Measurements from ENCODE around the gene CKAP5. TPM values are rescaled to one million over a fixed set of nuclear protein-coding genes. Genes with fewer than 3 reads are reported as not detected.

Gene CKAP5
- total and polyA plus RNA-seq, 4 donors, result 12.0 to 64.5 (median 39.0) TPM

GRCh38 chr11:46731545-46731944, 114.5 kb downstream of the CKAP5 start:
- intact Hi-C loops (cut with DNase I), result no loop called here

DNA sequence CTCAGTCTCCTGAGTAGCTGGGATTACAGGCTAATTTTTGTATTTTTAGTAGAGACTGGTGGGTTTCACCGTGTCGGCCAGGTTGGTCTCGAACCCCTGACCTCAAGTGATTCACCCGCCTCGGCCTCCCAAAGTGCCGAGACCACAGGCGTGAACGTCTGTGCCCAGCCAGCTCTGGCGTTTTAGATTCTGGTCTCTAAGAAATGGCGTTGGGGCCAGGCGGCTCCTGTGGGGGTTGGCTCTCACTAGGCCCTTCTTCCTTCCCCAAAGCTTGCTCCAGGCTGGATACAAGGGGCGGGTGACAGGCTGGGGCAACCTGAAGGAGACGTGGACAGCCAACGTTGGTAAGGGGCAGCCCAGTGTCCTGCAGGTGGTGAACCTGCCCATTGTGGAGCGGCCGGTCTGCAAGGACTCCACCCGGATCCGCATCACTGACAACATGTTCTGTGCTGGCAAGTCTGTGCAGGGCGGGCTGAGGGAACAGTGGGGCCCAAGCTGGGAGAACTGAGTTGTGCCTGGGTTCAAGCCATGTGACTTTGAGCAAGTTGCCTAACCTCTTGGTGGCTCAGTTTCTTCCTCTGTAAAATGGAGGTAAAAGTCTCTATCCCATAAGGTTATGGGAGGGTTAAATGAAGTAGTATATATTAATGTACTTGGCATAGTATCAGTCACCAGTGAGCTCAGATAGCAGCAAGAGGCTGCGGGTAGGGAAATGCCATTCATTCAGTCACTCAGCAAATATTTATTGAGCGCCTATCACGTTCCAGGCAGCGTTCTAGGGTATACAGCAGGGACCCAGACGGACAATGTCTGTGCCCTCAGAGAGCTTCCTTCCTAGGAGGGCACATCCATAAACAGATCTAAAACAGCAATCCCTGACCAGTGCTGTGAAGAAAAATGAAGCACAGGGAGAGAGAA, 116.7 kb downstream of the CKAP5 start:
- Histone ChIP-seq H3K4me3 (ENCODE audit: low read length in 2 of 2) (no peak overlapping the region), H3K27me3 (ENCODE audit: control insufficient read depth in 1 of 2, insufficient read depth in 2 of 2, low read length in 1 of 2) (no peaks in the 10 kb centered on the region), H3K4me1 (ENCODE audit: control insufficient read depth in 1 of 2, insufficient read depth in 2 of 2, low read length in 2 of 2) (no peaks in the 10 kb centered on the region), H3K27ac (ENCODE audit: low read depth in 1 of 2, low read length in 2 of 2) (no peak overlapping the region), H3K36me3 (ENCODE audit: control insufficient read depth in 1 of 2, insufficient read depth in 2 of 2, low read length in 1 of 2) (no peaks in the 10 kb centered on the region), H3K9me3 (ENCODE audit: control insufficient read depth, low read length) (no peaks in the 10 kb centered on the region)
- peak; percentile 34 to 74 for DNase-seq
- no peak for ATAC-seq (ENCODE audit: low FRiP score)
- 79 to 82% methylated on average over 24 of the region's 24 CpGs for WGBS, 2 donors
- intact Hi-C loops (cut with DNase I), result no loop called here

More at GRCh38 chr11:46731545-46731944, 114.5 kb downstream of the CKAP5 start:
- ATAC-seq (ENCODE audit: low FRiP score) (no peak), DNase-seq (no peak)
- no peaks in the 10 kb centered on the region for H3K27me3 ChIP-seq (ENCODE audit: control insufficient read depth in 1 of 2, insufficient read depth in 2 of 2, low read length in 1 of 2)
- H3K27ac ChIP-seq (ENCODE audit: low read depth in 1 of 2, low read length in 2 of 2), result no peak overlapping the region
- no peak overlapping the region for H3K4me3 ChIP-seq (ENCODE audit: low read length in 2 of 2)
- no peaks in the 10 kb centered on the region for H3K9me3 ChIP-seq (ENCODE audit: control insufficient read depth, low read length)
- 94% methylated on average over 4 of the region's 4 CpGs for WGBS, 2 donors
- H3K36me3 ChIP-seq (ENCODE audit: control insufficient read depth in 1 of 2, insufficient read depth in 2 of 2, low read length in 1 of 2), result no peaks in the 10 kb centered on the region
- H3K4me1 ChIP-seq (ENCODE audit: control insufficient read depth in 1 of 2, insufficient read depth in 2 of 2, low read length in 2 of 2), result no peaks in the 10 kb centered on the region

- DNase-seq, result peak; percentile 21 to 53
Observed at GRCh38 chr11:46728659-46729040, 117.4 kb downstream of the CKAP5 start.

GRCh38 chr11:46727952-46728658, 118.0 kb downstream of the CKAP5 start:
- 81 to 86% methylated on average over 17 of the region's 17 CpGs for WGBS, 2 donors
- Histone ChIP-seq H3K4me3 (ENCODE audit: low read length in 2 of 2) (no peak overlapping the region), H3K27ac (ENCODE audit: low read depth in 1 of 2, low read length in 2 of 2) (no peak overlapping the region), H3K36me3 (ENCODE audit: control insufficient read depth in 1 of 2, insufficient read depth in 2 of 2, low read length in 1 of 2) (no peaks in the 10 kb centered on the region), H3K4me1 (ENCODE audit: control insufficient read depth in 1 of 2, insufficient read depth in 2 of 2, low read length in 2 of 2) (no peaks in the 10 kb centered on the region), H3K9me3 (ENCODE audit: control insufficient read depth, low read length) (no peaks in the 10 kb centered on the region), H3K27me3 (ENCODE audit: control insufficient read depth in 1 of 2, insufficient read depth in 2 of 2, low read length in 1 of 2) (no peaks in the 10 kb centered on the region)
- intact Hi-C loops (cut with DNase I), result no loop called here
- DNase-seq (peak; percentile 37 to 70), ATAC-seq (ENCODE audit: low FRiP score) (no peak)

More at GRCh38 chr11:46728659-46729040, 117.4 kb downstream of the CKAP5 start:
- H3K27ac ChIP-seq (ENCODE audit: low read depth in 1 of 2, low read length in 2 of 2), result no peak overlapping the region
- no peak overlapping the region for H3K4me3 ChIP-seq (ENCODE audit: low read length in 2 of 2)
- WGBS, 2 donors, result 82 to 84% methylated on average over 9 of the region's 9 CpGs
- intact Hi-C loops (cut with DNase I), result no loop called here
- H3K9me3 ChIP-seq (ENCODE audit: control insufficient read depth, low read length), result no peaks in the 10 kb centered on the region
- H3K36me3 ChIP-seq (ENCODE audit: control insufficient read depth in 1 of 2, insufficient read depth in 2 of 2, low read length in 1 of 2), result no peaks in the 10 kb centered on the region
- ATAC-seq (ENCODE audit: low FRiP score), result no peak
- no peaks in the 10 kb centered on the region for H3K4me1 ChIP-seq (ENCODE audit: control insufficient read depth in 1 of 2, insufficient read depth in 2 of 2, low read length in 2 of 2)
- H3K27me3 ChIP-seq (ENCODE audit: control insufficient read depth in 1 of 2, insufficient read depth in 2 of 2, low read length in 1 of 2), result no peaks in the 10 kb centered on the region

- ATAC-seq (ENCODE audit: low FRiP score) (no peak), DNase-seq (peak in 1 of 2 donors; percentile 59)
- WGBS, 2 donors, result 92 to 93% methylated on average over 26 of the region's 26 CpGs
- H3K4me1 ChIP-seq (ENCODE audit: control insufficient read depth in 1 of 2, insufficient read depth in 2 of 2, low read length in 2 of 2), result no peaks in the 10 kb centered on the region
- no peaks in the 10 kb centered on the region for H3K36me3 ChIP-seq (ENCODE audit: control insufficient read depth in 1 of 2, insufficient read depth in 2 of 2, low read length in 1 of 2)
- H3K27me3 ChIP-seq (ENCODE audit: control insufficient read depth in 1 of 2, insufficient read depth in 2 of 2, low read length in 1 of 2), result no peaks in the 10 kb centered on the region
- H3K27ac ChIP-seq (ENCODE audit: low read depth in 1 of 2, low read length in 2 of 2), result no peak overlapping the region
- no peak overlapping the region for H3K4me3 ChIP-seq (ENCODE audit: low read length in 2 of 2)
- intact Hi-C loops (cut with DNase I), result no loop called here
- no peaks in the 10 kb centered on the region for H3K9me3 ChIP-seq (ENCODE audit: control insufficient read depth, low read length)
Observed at GRCh38 chr11:46726206-46726862, 119.7 kb downstream of the CKAP5 start.

DNA sequence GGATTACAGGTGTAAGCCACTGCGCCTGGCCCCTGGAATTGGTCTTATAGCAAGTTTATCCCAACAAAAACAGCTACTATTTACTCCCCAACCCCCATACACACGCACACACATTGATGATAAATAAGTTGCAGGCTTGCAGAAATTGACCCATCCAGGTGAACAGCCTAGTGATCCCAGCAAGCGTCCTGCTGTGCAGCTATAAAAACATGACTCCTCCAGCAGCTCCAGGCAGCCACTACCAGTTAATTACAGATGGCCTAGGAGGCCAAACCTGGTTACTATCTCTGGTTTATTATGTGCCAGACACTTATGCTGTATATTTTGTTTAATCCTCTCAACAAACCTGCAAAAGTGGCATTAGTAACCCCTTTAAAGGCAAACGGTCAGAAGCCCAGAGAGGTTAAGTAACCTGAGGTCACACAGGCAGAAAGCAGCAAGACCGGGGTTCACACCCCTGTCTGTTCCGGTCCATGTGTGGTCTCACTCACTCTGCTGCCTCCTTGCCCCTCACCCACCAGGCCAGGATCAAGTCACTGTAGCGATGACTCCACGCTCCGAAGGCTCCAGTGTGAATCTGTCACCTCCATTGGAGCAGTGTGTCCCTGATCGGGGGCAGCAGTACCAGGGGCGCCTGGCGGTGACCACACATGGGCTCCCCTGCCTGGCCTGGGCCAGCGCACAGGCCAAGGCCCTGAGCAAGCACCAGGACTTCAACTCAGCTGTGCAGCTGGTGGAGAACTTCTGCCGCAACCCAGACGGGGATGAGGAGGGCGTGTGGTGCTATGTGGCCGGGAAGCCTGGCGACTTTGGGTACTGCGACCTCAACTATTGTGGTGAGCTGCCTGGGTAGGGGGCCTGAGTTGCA, 120.5 kb downstream of the CKAP5 start:
- intact Hi-C loops (cut with DNase I), result no loop called here
- WGBS, 2 donors, result 87 to 91% methylated on average over 19 of the region's 19 CpGs
- Histone ChIP-seq H3K36me3 (ENCODE audit: control insufficient read depth in 1 of 2, insufficient read depth in 2 of 2, low read length in 1 of 2) (no peaks in the 10 kb centered on the region), H3K4me3 (ENCODE audit: low read length in 2 of 2) (no peak overlapping the region), H3K27ac (ENCODE audit: low read depth in 1 of 2, low read length in 2 of 2) (no peak overlapping the region), H3K27me3 (ENCODE audit: control insufficient read depth in 1 of 2, insufficient read depth in 2 of 2, low read length in 1 of 2) (no peaks in the 10 kb centered on the region), H3K9me3 (ENCODE audit: control insufficient read depth, low read length) (no peaks in the 10 kb centered on the region), H3K4me1 (ENCODE audit: control insufficient read depth in 1 of 2, insufficient read depth in 2 of 2, low read length in 2 of 2) (no peaks in the 10 kb centered on the region)
- DNase-seq, result peak in 1 of 2 donors; percentile 62
- ATAC-seq (ENCODE audit: low FRiP score), result no peak

DNA sequence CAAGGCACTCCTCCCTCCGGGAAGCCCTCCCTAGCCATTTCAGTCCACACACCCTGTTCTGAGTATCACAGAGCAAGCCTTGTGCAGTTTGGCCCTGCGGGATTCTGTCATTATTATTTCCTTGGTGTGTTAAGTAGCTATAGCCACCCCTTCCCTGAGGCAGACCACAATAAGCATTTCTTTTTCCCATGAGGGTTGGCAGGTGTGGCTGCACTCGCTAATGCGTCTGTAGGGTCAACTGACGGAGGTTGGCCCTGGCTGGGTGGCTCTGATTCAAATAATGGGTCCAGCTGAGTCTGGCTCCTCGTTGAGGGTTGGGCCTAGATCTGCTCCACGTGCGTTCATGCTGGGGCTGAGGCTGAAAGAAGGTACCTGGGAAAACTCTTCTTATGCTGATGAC, 122.0 kb downstream of the CKAP5 start:
- WGBS, 2 donors, result 63 to 65% methylated on average over 8 of the region's 8 CpGs
- H3K27me3 ChIP-seq (ENCODE audit: control insufficient read depth in 1 of 2, insufficient read depth in 2 of 2, low read length in 1 of 2), result no peaks in the 10 kb centered on the region
- H3K9me3 ChIP-seq (ENCODE audit: control insufficient read depth, low read length), result no peaks in the 10 kb centered on the region
- no peak for ATAC-seq (ENCODE audit: low FRiP score)
- intact Hi-C loops (cut with DNase I), result no loop called here
- H3K4me3 ChIP-seq (ENCODE audit: low read length in 2 of 2), result no peak overlapping the region
- DNase-seq, result no peak
- H3K4me1 ChIP-seq (ENCODE audit: control insufficient read depth in 1 of 2, insufficient read depth in 2 of 2, low read length in 2 of 2), result no peaks in the 10 kb centered on the region
- H3K27ac ChIP-seq (ENCODE audit: low read depth in 1 of 2, low read length in 2 of 2), result no peak overlapping the region
- no peaks in the 10 kb centered on the region for H3K36me3 ChIP-seq (ENCODE audit: control insufficient read depth in 1 of 2, insufficient read depth in 2 of 2, low read length in 1 of 2)

DNA sequence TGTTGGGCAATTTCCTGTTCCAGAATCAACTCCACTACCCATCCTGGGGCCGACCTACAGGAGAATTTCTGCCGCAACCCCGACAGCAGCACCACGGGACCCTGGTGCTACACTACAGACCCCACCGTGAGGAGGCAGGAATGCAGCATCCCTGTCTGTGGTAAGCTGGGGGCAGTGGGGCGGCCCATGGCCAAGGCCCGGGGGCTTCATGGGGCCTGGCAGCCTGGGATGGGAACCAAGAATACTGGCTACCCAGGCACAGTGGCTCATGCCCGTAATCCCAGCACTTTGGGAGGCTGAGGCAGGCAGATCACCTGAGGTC, 122.8 kb downstream of the CKAP5 start:
- H3K36me3 ChIP-seq (ENCODE audit: control insufficient read depth in 1 of 2, insufficient read depth in 2 of 2, low read length in 1 of 2), result no peaks in the 10 kb centered on the region
- WGBS, 2 donors, result 88 to 90% methylated on average over 8 of the region's 8 CpGs
- H3K4me3 ChIP-seq (ENCODE audit: low read length in 2 of 2), result no peak overlapping the region
- intact Hi-C loops (cut with DNase I), result no loop called here
- no peak for DNase-seq
- no peak overlapping the region for H3K27ac ChIP-seq (ENCODE audit: low read depth in 1 of 2, low read length in 2 of 2)
- H3K4me1 ChIP-seq (ENCODE audit: control insufficient read depth in 1 of 2, insufficient read depth in 2 of 2, low read length in 2 of 2), result no peaks in the 10 kb centered on the region
- H3K27me3 ChIP-seq (ENCODE audit: control insufficient read depth in 1 of 2, insufficient read depth in 2 of 2, low read length in 1 of 2), result no peaks in the 10 kb centered on the region
- ATAC-seq (ENCODE audit: low FRiP score), result no peak
- no peaks in the 10 kb centered on the region for H3K9me3 ChIP-seq (ENCODE audit: control insufficient read depth, low read length)

Measured in aorta (tissue), 5 donors.